Activated T-helper 1 cell treated with anti-CD3 and anti-CD28 coated beads, Interleukin-12 subunit alpha, Interleukin-12 subunit beta, Interleukin-2, Interleukin-4 antibody, amounts not matched to agents 30 ng/mL and 10 ng/mL and 1 ng/mL, durations not matched to agents 14 hours and 24 hours and 36 hours (primary cell): Measurements from ENCODE around the gene CRYAB. TPM values are rescaled to one million over a fixed set of nuclear protein-coding genes. Genes with fewer than 3 reads are reported as not detected.
"Not testable (repeated sequence)": the region's sequence is repeated elsewhere in the genome, so short reads cannot be mapped to it uniquely, and the experiment has no call there.

Experiments
- DNase-seq: peaks from one replicate; pipeline ENCODE4 v3.0.0; 2021; ENCODE audit warnings: low spot score
- H3K27ac Mint-ChIP-seq: one replicate; pipeline ENCODE4 v1.8.0; 2021; ENCODE audit warnings: mild to moderate bottlenecking, mixed read lengths
- H3K27me3 Mint-ChIP-seq: one replicate; pipeline ENCODE4 v1.8.0; 2022; ENCODE audit warnings: mild to moderate bottlenecking, moderate library complexity, mixed read lengths; ENCODE audit not compliant: insufficient read depth
- H3K36me3 Mint-ChIP-seq: one replicate; pipeline ENCODE4 v1.8.0; 2021; ENCODE audit warnings: low read depth, mixed read lengths
- H3K4me1 Mint-ChIP-seq: one replicate; pipeline ENCODE4 v1.8.0; 2021; ENCODE audit warnings: low read depth, mixed read lengths
- H3K4me3 Mint-ChIP-seq: one replicate; pipeline ENCODE4 v1.8.0; 2021; ENCODE audit warnings: mild to moderate bottlenecking, moderate library complexity, mixed read lengths
- H3K9me3 Mint-ChIP-seq: one replicate; pipeline ENCODE4 v1.8.0; 2021; ENCODE audit warnings: mixed read lengths
- intact Hi-C: fragments of 100-400 bp; cut with micrococcal nuclease; formaldehyde crosslinking; loops from one replicate; pipeline ENCODE4 v1.15.1; 2024
- total RNA-seq: library from RNA; stranded (reverse); gene quantifications from 2 replicates; pipeline ENCODE4 v1.2.3, GENCODE V29; 2022

The CRYAB gene
- total RNA-seq, 1 donor from 2014 or later, result not detected

- no peak for DNase-seq
- Mint-ChIP-seq H3K4me1 (no peaks in the 10 kb centered on the region), H3K27me3 (peaks cover 47% of the 10 kb centered on the region), H3K4me3 (no peak overlapping the region), H3K36me3 (no peaks in the 10 kb centered on the region), H3K9me3 (no peaks in the 10 kb centered on the region), H3K27ac (no peak overlapping the region)
- intact Hi-C loops, result no loop called here
These were observed 1.7 kb upstream of the CRYAB start for GRCh38 chr11:111913031-111913861.

- no peaks in the 10 kb centered on the region for H3K36me3 Mint-ChIP-seq
- no peak for DNase-seq
- intact Hi-C loops, result no loop called here
- H3K9me3 Mint-ChIP-seq, result no peaks in the 10 kb centered on the region
- H3K27me3 Mint-ChIP-seq, result peaks cover 47% of the 10 kb centered on the region
- H3K4me3 Mint-ChIP-seq, result no peak within 1 kb of the TSS
- no peak within 1 kb of the TSS for H3K27ac Mint-ChIP-seq
- no peaks in the 10 kb centered on the region for H3K4me1 Mint-ChIP-seq
These were observed 965 bp upstream of the CRYAB start, which contains the start of gene HSPB2 for GRCh38 chr11:111912535-111912934. TSS of gene HSPB2 (plus strand) at chr11:111912734. CDS start at chr11:111912830, 96 bp downstream.

GRCh38 chr11:111910676-111911562 is 651 bp downstream of the CRYAB start:
- no peak overlapping the region for H3K27ac Mint-ChIP-seq
- H3K36me3 Mint-ChIP-seq, result no peaks in the 10 kb centered on the region
- H3K4me3 Mint-ChIP-seq, result no peak overlapping the region
- H3K4me1 Mint-ChIP-seq, result no peaks in the 10 kb centered on the region
- H3K27me3 Mint-ChIP-seq, result peaks cover 44% of the 10 kb centered on the region
- intact Hi-C loops, result no loop called here
- H3K9me3 Mint-ChIP-seq, result no peaks in the 10 kb centered on the region
- no peak for DNase-seq

GRCh38 chr11:111909378-111909777 is 2.2 kb downstream of the CRYAB start:
- H3K4me3 Mint-ChIP-seq, result no peak overlapping the region
- intact Hi-C loops, result no loop called here
- no peaks in the 10 kb centered on the region for H3K36me3 Mint-ChIP-seq
- no peak for DNase-seq
- no peaks in the 10 kb centered on the region for H3K4me1 Mint-ChIP-seq
- no peaks in the 10 kb centered on the region for H3K9me3 Mint-ChIP-seq
- H3K27ac Mint-ChIP-seq, result no peak overlapping the region
- H3K27me3 Mint-ChIP-seq, result peaks cover 35% of the 10 kb centered on the region

- intact Hi-C loops, result no loop called here
- peaks cover 32% of the 10 kb centered on the region for H3K27me3 Mint-ChIP-seq
- no peak overlapping the region for H3K4me3 Mint-ChIP-seq
- DNase-seq, result no peak
- no peak overlapping the region for H3K27ac Mint-ChIP-seq
- H3K36me3 Mint-ChIP-seq, result no peaks in the 10 kb centered on the region
- no peaks in the 10 kb centered on the region for H3K4me1 Mint-ChIP-seq
- H3K9me3 Mint-ChIP-seq, result no peaks in the 10 kb centered on the region
These were observed 2.8 kb downstream of the CRYAB start for GRCh38 chr11:111908639-111909305.

GRCh38 chr11:111906680-111907079 is 4.9 kb downstream of the CRYAB start:
- Mint-ChIP-seq H3K9me3 (no peaks in the 10 kb centered on the region), H3K36me3 (no peaks in the 10 kb centered on the region), H3K27me3 (peaks cover 18% of the 10 kb centered on the region), H3K27ac (no peak overlapping the region), H3K4me3 (no peak overlapping the region), H3K4me1 (no peaks in the 10 kb centered on the region)
- intact Hi-C loops, result no loop called here
- no peak for DNase-seq

GRCh38 chr11:111905411-111905810 is 6.2 kb downstream of the CRYAB start:
- intact Hi-C loops, result no loop called here
- peaks cover 9% of the 10 kb centered on the region for H3K27me3 Mint-ChIP-seq
- H3K27ac Mint-ChIP-seq, result no peak overlapping the region
- H3K4me1 Mint-ChIP-seq, result no peaks in the 10 kb centered on the region
- no peaks in the 10 kb centered on the region for H3K36me3 Mint-ChIP-seq
- H3K9me3 Mint-ChIP-seq, result no peaks in the 10 kb centered on the region
- no peak overlapping the region for H3K4me3 Mint-ChIP-seq
- no peak for DNase-seq

- intact Hi-C loops, result no loop called here
- no peaks in the 10 kb centered on the region for H3K9me3 Mint-ChIP-seq
- no peaks in the 10 kb centered on the region for H3K4me1 Mint-ChIP-seq
- H3K36me3 Mint-ChIP-seq, result no peaks in the 10 kb centered on the region
- no peak overlapping the region for H3K4me3 Mint-ChIP-seq
- DNase-seq, result no peak
- H3K27me3 Mint-ChIP-seq, result peaks cover 7% of the 10 kb centered on the region
- no peak overlapping the region for H3K27ac Mint-ChIP-seq
These were observed 24.7 kb downstream of the CRYAB start for GRCh38 chr11:111886844-111887243.

GRCh38 chr11:111886032-111886431 is 25.5 kb downstream of the CRYAB start:
- H3K27ac Mint-ChIP-seq, result no peak overlapping the region
- no peaks in the 10 kb centered on the region for H3K36me3 Mint-ChIP-seq
- peaks cover 6% of the 10 kb centered on the region for H3K27me3 Mint-ChIP-seq
- H3K9me3 Mint-ChIP-seq, result no peaks in the 10 kb centered on the region
- peaks cover 3% of the 10 kb centered on the region for H3K4me1 Mint-ChIP-seq
- DNase-seq, result no peak
- intact Hi-C loops, result no loop called here
- H3K4me3 Mint-ChIP-seq, result no peak overlapping the region

- H3K27ac Mint-ChIP-seq, H3K9me3 Mint-ChIP-seq, intact Hi-C loops, DNase-seq, H3K4me1 Mint-ChIP-seq, H3K4me3 Mint-ChIP-seq, H3K27me3 Mint-ChIP-seq, H3K36me3 Mint-ChIP-seq: not testable (repeated sequence)
These were observed 26.5 kb downstream of the CRYAB start for GRCh38 chr11:111885053-111885452.

GRCh38 chr11:111882202-111882601 is 29.4 kb downstream of the CRYAB start:
- Mint-ChIP-seq H3K27me3 (peaks cover 2% of the 10 kb centered on the region), H3K4me1 (peaks cover 26% of the 10 kb centered on the region), H3K4me3 (no peak overlapping the region), H3K27ac (no peak overlapping the region), H3K36me3 (peaks cover 7% of the 10 kb centered on the region), H3K9me3 (no peaks in the 10 kb centered on the region)
- DNase-seq, result no peak
- intact Hi-C loops, result no loop called here

- no peak for DNase-seq
- intact Hi-C loops, result loop anchor here (1.0 to 10.0 kb wide), 13 partner anchors 8 to 1893 kb away; partner anchors contain the start of genes ALG9, BCO2, DLAT and NKAPD1
- H3K4me1 Mint-ChIP-seq, result peaks cover 26% of the 10 kb centered on the region
These were observed 32.0 kb downstream of the CRYAB start for GRCh38 chr11:111879637-111879960.

More at GRCh38 chr11:111879637-111879960, 32.0 kb downstream of the CRYAB start:
- Mint-ChIP-seq H3K36me3 (peaks cover 12% of the 10 kb centered on the region), H3K27ac (peak overlapping the region; percentile 100), H3K9me3 (no peaks in the 10 kb centered on the region), H3K4me3 (peak overlapping the region; percentile 94), H3K27me3 (peaks cover 2% of the 10 kb centered on the region)
